ENCODE results near the gene EFNA5.

Gene EFNA5

GRCh38 chr5:107391787-107392186 is 278.9 kb downstream of the EFNA5 start:
- TF ChIP-seq CTCF (IDR thresholded peaks at IDR 0.05; ENCODE audit: low read depth, low read length, missing control alignments) = no peak
- no peak overlapping the region for H3K4me3 ChIP-seq (ENCODE audit: low read depth, low read length)
- in situ Hi-C loops (cut with HindIII; ENCODE audit: low sequenced_read_pairs) = no loop called here
- DNase-seq (ENCODE audit: low read depth) = no peak

- no peak for DNase-seq (ENCODE audit: low read depth)
- TF ChIP-seq CTCF (IDR thresholded peaks at IDR 0.05; ENCODE audit: low read depth, low read length, missing control alignments) = no peak
- no peak overlapping the region for H3K4me3 ChIP-seq (ENCODE audit: low read depth, low read length)
- in situ Hi-C loops (cut with HindIII; ENCODE audit: low sequenced_read_pairs) = no loop called here
These were observed 281.0 kb downstream of the EFNA5 start for GRCh38 chr5:107389775-107390148.

GRCh38 chr5:107389130-107389774 is 281.5 kb downstream of the EFNA5 start:
- DNase-seq (ENCODE audit: low read depth) = no peak
- H3K4me3 ChIP-seq (ENCODE audit: low read depth, low read length) = no peak overlapping the region
- TF ChIP-seq CTCF (IDR thresholded peaks at IDR 0.05; ENCODE audit: low read depth, low read length, missing control alignments) = peak; percentile 29
- in situ Hi-C loops (cut with HindIII; ENCODE audit: low sequenced_read_pairs) = no loop called here

GRCh38 chr5:107388141-107388861 is 282.4 kb downstream of the EFNA5 start:
- peak; percentile 58 for DNase-seq (ENCODE audit: low read depth)
- TF ChIP-seq CTCF (IDR thresholded peaks at IDR 0.05; ENCODE audit: low read depth, low read length, missing control alignments) = no peak
- no peak overlapping the region for H3K4me3 ChIP-seq (ENCODE audit: low read depth, low read length)

GRCh38 chr5:107387526-107388140 is 283.1 kb downstream of the EFNA5 start:
- no peak for DNase-seq (ENCODE audit: low read depth)
- no peak for TF ChIP-seq CTCF (IDR thresholded peaks at IDR 0.05; ENCODE audit: low read depth, low read length, missing control alignments)
- in situ Hi-C loops (cut with HindIII; ENCODE audit: low sequenced_read_pairs) = no loop called here
- H3K4me3 ChIP-seq (ENCODE audit: low read depth, low read length) = no peak overlapping the region

More at GRCh38 chr5:107388141-107388861, 282.4 kb downstream of the EFNA5 start:
- in situ Hi-C loops (cut with HindIII; ENCODE audit: low sequenced_read_pairs) = no loop called here

- in situ Hi-C loops (cut with HindIII; ENCODE audit: low sequenced_read_pairs) = no loop called here
- no peak for TF ChIP-seq CTCF (IDR thresholded peaks at IDR 0.05; ENCODE audit: low read depth, low read length, missing control alignments)
- DNase-seq (ENCODE audit: low read depth) = no peak
- no peak overlapping the region for H3K4me3 ChIP-seq (ENCODE audit: low read depth, low read length)
These were observed 285.0 kb downstream of the EFNA5 start for GRCh38 chr5:107385708-107386107.

All from astrocyte of the cerebellum (primary cell).